HepG2 (cell line): Measurements from ENCODE around the gene VGLL4. TPM values are rescaled to one million over a fixed set of nuclear protein-coding genes. Genes with fewer than 3 reads are reported as not detected.

Experiments
- DR1 ChIP-seq: sonication (generic); formaldehyde crosslinking; IDR thresholded peaks from 2 replicates; pipeline ENCODE4 v1.8.0; 2021; ENCODE audit warnings: mild to moderate bottlenecking, missing genetic modification reagents, inconsistent platforms
- ETV6 ChIP-seq: sonication (generic); formaldehyde crosslinking; conservative IDR thresholded peaks from 2 replicates; pipeline ENCODE4 v1.4.0; 2020; ENCODE audit warnings: missing genetic modification reagents
- HMGXB4 ChIP-seq, 2 experiments: sonication (generic) in 1 of 2; formaldehyde crosslinking in 1 of 2; IDR thresholded peaks; 2 replicates each; pipeline versions ENCODE4 v1.4.0 to v1.6.1; 2018 to 2020; ENCODE audit warnings: missing genetic modification reagents in 2 of 2, borderline replicate concordance in 1 of 2, low read depth in 1 of 2, mild to moderate bottlenecking in 1 of 2, missing biosample characterization in 1 of 2
- KMT2A ChIP-seq: sonication (generic); formaldehyde crosslinking; IDR thresholded peaks from 2 replicates; pipeline ENCODE4 v1.4.0; 2020; ENCODE audit warnings: missing genetic modification reagents
- MED13 ChIP-seq: sonication (generic); formaldehyde crosslinking; IDR thresholded peaks from 2 replicates; pipeline ENCODE4 v1.5.0; 2020; ENCODE audit warnings: missing genetic modification reagents
- NCOR1 ChIP-seq: fragments of 200-600 bp; sonication (generic); IDR thresholded peaks from 2 replicates; pipeline ENCODE4 v1.7.0; 2017; ENCODE audit warnings: antibody characterized with exemption, low read length, borderline replicate concordance
- SMAD3 ChIP-seq: sonication (generic); formaldehyde crosslinking; IDR thresholded peaks from 2 replicates; pipeline ENCODE4 v1.4.0; 2020; ENCODE audit warnings: missing genetic modification reagents
- THAP9 ChIP-seq: sonication (generic); formaldehyde crosslinking; IDR thresholded peaks from 2 replicates; pipeline ENCODE4; 2020; ENCODE audit warnings: missing genetic modification reagents, mild to moderate bottlenecking, borderline replicate concordance
- ZNF138 ChIP-seq: sonication (generic); formaldehyde crosslinking; IDR thresholded peaks from 2 replicates; pipeline ENCODE4 v1.5.0; 2020; ENCODE audit warnings: mild to moderate bottlenecking, low read depth, missing genetic modification reagents
- ZNF18 ChIP-seq: sonication (generic); formaldehyde crosslinking; IDR thresholded peaks from 2 replicates; pipeline ENCODE4 v1.8.0; 2022; ENCODE audit warnings: mild to moderate bottlenecking, missing genetic modification reagents; ENCODE audit not compliant: insufficient replicate concordance
- ZNF230 ChIP-seq: sonication (generic); formaldehyde crosslinking; IDR thresholded peaks from 2 replicates; pipeline ENCODE4 v1.4.0; 2020; ENCODE audit warnings: mild to moderate bottlenecking, missing genetic modification reagents
- ZNF282 ChIP-seq: fragments of 450-650 bp; IDR thresholded peaks from 2 replicates; pipeline ENCODE4 v1.6.1; 2018; ENCODE audit not compliant: partially characterized antibody
- ZNF569 ChIP-seq: sonication (generic); formaldehyde crosslinking; IDR thresholded peaks from 2 replicates; pipeline ENCODE4 v1.5.0; 2020; ENCODE audit warnings: mild to moderate bottlenecking, missing genetic modification reagents, moderate library complexity, borderline replicate concordance
- ZNF572 ChIP-seq: sonication (generic); formaldehyde crosslinking; IDR thresholded peaks from 2 replicates; pipeline ENCODE4 v1.5.1; 2020; ENCODE audit warnings: mild to moderate bottlenecking, missing genetic modification reagents
- ZNF672 ChIP-seq: sonication (generic); formaldehyde crosslinking; IDR thresholded peaks from 2 replicates; pipeline ENCODE4 v1.8.1; 2022; ENCODE audit warnings: missing genetic modification reagents
- ZNF879 ChIP-seq: sonication (generic); formaldehyde crosslinking; IDR thresholded peaks from 2 replicates; pipeline ENCODE4 v1.8.1; 2023; ENCODE audit warnings: missing genetic modification reagents
- polyA plus RNA-seq, 8 experiments: library from polyadenylated mRNA; depleted of rRNA in 3 of 8; stranded (reverse) in 7 of 8; unstranded in 1 of 8; fragments of >200 nt; fragmentation: Illumina TruSeq in 4 of 8; extraction: Trizol in 4 of 8; gene quantifications; 2 replicates each; pipeline versions ENCODE4 v1.2.1 to v1.2.3, GENCODE V29; 2011 to 2016; ENCODE audit warnings: low read depth in 4 of 8, missing spikeins in 1 of 8, mixed read lengths in 1 of 8; ENCODE audit not compliant: insufficient read depth in 1 of 8
- total RNA-seq, 5 experiments: library from RNA; depleted of rRNA; stranded (reverse); fragments of >200 nt; fragmentation: Illumina TruSeq; extraction: Trizol; gene quantifications; 2 replicates each; pipeline ENCODE4 v1.2.3, GENCODE V29; 2016; ENCODE audit warnings: low read depth in 1 of 5
- TF ChIP-seq, protein P1 (sequence below): fragments of 450-650 bp; IDR thresholded peaks from 2 replicates; pipeline ENCODE4 v1.6.1; 2017; ENCODE audit warnings: mild to moderate bottlenecking
- TF ChIP-seq, protein P2 (sequence below): sonication (generic); formaldehyde crosslinking; IDR thresholded peaks from 2 replicates; pipeline ENCODE4 v1.4.0; 2020; ENCODE audit warnings: mild to moderate bottlenecking, missing genetic modification reagents

VGLL4 gene
- total and polyA plus RNA-seq, 2 of the 13 experiments (the other 11 are each of a cell fraction or from before 2014, with no cell fraction given): 23.2 to 39.0 TPM

GRCh38 chr3:11641683-11642430 is 1.9 kb downstream of the VGLL4 start (continued):
- TF ChIP-seq DR1 (no peak), ZNF572 (CRISPR knock-in tag) (no peak), ZNF138 (CRISPR knock-in tag) (no peak), ZNF879 (no peak), ZNF569 (CRISPR knock-in tag) (no peak), ZNF18 (CRISPR knock-in tag) (no peak), ZNF230 (no peak), THAP9 (no peak), MED13 (CRISPR knock-in tag) (no peak), SMAD3 (0 out of 2 replicates have a peak, but pooled peaks have one; percentile 23), ZNF672 (CRISPR knock-in tag) (no peak), KMT2A (0 out of 2 replicates have a peak, but pooled peaks have one; percentile 32), ETV6 (CRISPR knock-in tag) (no peak), NCOR1 (no peak), HMGXB4 (CRISPR knock-in tag; IDR thresholded peaks at IDR 0.05; ENCODE audit: borderline replicate concordance in 1 of 2, low read depth in 1 of 2) (no peak), ZNF282 (no peak)
- TF ChIP-seq, protein P1, sequence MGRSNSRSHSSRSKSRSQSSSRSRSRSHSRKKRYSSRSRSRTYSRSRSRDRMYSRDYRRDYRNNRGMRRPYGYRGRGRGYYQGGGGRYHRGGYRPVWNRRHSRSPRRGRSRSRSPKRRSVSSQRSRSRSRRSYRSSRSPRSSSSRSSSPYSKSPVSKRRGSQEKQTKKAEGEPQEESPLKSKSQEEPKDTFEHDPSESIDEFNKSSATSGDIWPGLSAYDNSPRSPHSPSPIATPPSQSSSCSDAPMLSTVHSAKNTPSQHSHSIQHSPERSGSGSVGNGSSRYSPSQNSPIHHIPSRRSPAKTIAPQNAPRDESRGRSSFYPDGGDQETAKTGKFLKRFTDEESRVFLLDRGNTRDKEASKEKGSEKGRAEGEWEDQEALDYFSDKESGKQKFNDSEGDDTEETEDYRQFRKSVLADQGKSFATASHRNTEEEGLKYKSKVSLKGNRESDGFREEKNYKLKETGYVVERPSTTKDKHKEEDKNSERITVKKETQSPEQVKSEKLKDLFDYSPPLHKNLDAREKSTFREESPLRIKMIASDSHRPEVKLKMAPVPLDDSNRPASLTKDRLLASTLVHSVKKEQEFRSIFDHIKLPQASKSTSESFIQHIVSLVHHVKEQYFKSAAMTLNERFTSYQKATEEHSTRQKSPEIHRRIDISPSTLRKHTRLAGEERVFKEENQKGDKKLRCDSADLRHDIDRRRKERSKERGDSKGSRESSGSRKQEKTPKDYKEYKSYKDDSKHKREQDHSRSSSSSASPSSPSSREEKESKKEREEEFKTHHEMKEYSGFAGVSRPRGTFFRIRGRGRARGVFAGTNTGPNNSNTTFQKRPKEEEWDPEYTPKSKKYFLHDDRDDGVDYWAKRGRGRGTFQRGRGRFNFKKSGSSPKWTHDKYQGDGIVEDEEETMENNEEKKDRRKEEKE: no peak
- TF ChIP-seq, protein P2, sequence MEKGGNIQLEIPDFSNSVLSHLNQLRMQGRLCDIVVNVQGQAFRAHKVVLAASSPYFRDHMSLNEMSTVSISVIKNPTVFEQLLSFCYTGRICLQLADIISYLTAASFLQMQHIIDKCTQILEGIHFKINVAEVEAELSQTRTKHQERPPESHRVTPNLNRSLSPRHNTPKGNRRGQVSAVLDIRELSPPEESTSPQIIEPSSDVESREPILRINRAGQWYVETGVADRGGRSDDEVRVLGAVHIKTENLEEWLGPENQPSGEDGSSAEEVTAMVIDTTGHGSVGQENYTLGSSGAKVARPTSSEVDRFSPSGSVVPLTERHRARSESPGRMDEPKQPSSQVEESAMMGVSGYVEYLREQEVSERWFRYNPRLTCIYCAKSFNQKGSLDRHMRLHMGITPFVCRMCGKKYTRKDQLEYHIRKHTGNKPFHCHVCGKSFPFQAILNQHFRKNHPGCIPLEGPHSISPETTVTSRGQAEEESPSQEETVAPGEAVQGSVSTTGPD (CRISPR knock-in tag): no peak
